GM18907 (cell line): Measurements from ENCODE around the gene TMEM119.
"Not testable (repeated sequence)": the region's sequence is repeated elsewhere in the genome, so short reads cannot be mapped to it uniquely, and the experiment has no call there.

Experiments
- ATAC-seq: cut with Tn5 transposase; IDR thresholded peaks from one replicate; pipeline ENCODE4 v1.9.1; 2021; ENCODE audit warnings: mild to moderate bottlenecking, moderate library complexity; ENCODE audit not compliant: unreplicated experiment

TMEM119 gene

GRCh38 chr12:108585864-108586263 lies 12.0 kb downstream of the TMEM119 start:
- ATAC-seq, result no peak

- ATAC-seq, result no peak
Observed at GRCh38 chr12:108584456-108585065, 13.3 kb downstream of the TMEM119 start.

GRCh38 chr12:108583991-108584390 lies 13.9 kb downstream of the TMEM119 start:
- ATAC-seq, result no peak

GRCh38 chr12:108582978-108583770 lies 14.7 kb downstream of the TMEM119 start:
- ATAC-seq, result no peak

- ATAC-seq, result no peak
Observed at GRCh38 chr12:108582509-108582908, 15.4 kb downstream of the TMEM119 start.

- no peak for ATAC-seq
Observed at GRCh38 chr12:108581311-108582227, 16.3 kb downstream of the TMEM119 start.

- no peak for ATAC-seq
Observed at GRCh38 chr12:108580531-108580930, 17.4 kb downstream of the TMEM119 start.

- ATAC-seq, result no peak
Observed at GRCh38 chr12:108578813-108579212, 19.1 kb downstream of the TMEM119 start.

- no peak for ATAC-seq
Observed at GRCh38 chr12:108578264-108578663, 19.6 kb downstream of the TMEM119 start.

GRCh38 chr12:108577458-108577857 lies 20.4 kb downstream of the TMEM119 start:
- no peak for ATAC-seq

- no peak for ATAC-seq
Observed at GRCh38 chr12:108576660-108577234, 21.1 kb downstream of the TMEM119 start.

GRCh38 chr12:108575199-108575912 lies 22.5 kb downstream of the TMEM119 start:
- no peak for ATAC-seq

GRCh38 chr12:108574276-108574675 lies 23.6 kb downstream of the TMEM119 start:
- not testable (repeated sequence) for ATAC-seq

- no peak for ATAC-seq
Observed at GRCh38 chr12:108573317-108573716, 24.6 kb downstream of the TMEM119 start.

- no peak for ATAC-seq
Observed at GRCh38 chr12:108572166-108572790, 25.6 kb downstream of the TMEM119 start.

- ATAC-seq, result no peak
Observed at GRCh38 chr12:108571609-108572165, 26.2 kb downstream of the TMEM119 start.

GRCh38 chr12:108570743-108571608 lies 26.9 kb downstream of the TMEM119 start:
- no peak for ATAC-seq

- peak; percentile 74 for ATAC-seq
Observed at GRCh38 chr12:108568338-108569154, 29.3 kb downstream of the TMEM119 start.
